A673 (cell line): ENCODE data around the gene IGFN1.

Source experiments
- EZH2 ChIP-seq: fragments of 200-600 bp; sonication (generic); IDR thresholded peaks from 2 replicates; pipeline ENCODE4 v1.6.1; 2017; ENCODE audit warnings: borderline replicate concordance, low read depth, mild to moderate bottlenecking, mixed read lengths, antibody characterized with exemption, low read length; ENCODE audit not compliant: poor library complexity, severe bottlenecking
- TF ChIP-seq, protein P1 (sequence below): fragments of 300-800, 200-600 bp; sonication (generic); conservative IDR thresholded peaks from 2 replicates; pipeline ENCODE4 v1.5.1; 2017; ENCODE audit warnings: low read depth, mild to moderate bottlenecking, antibody characterized with exemption, low read length, moderate library complexity, mixed read lengths

GRCh38 chr1:201142849-201143725 is 47.5 kb upstream of the IGFN1 start:
- TF ChIP-seq EZH2 = no peak
- TF ChIP-seq, protein P1, sequence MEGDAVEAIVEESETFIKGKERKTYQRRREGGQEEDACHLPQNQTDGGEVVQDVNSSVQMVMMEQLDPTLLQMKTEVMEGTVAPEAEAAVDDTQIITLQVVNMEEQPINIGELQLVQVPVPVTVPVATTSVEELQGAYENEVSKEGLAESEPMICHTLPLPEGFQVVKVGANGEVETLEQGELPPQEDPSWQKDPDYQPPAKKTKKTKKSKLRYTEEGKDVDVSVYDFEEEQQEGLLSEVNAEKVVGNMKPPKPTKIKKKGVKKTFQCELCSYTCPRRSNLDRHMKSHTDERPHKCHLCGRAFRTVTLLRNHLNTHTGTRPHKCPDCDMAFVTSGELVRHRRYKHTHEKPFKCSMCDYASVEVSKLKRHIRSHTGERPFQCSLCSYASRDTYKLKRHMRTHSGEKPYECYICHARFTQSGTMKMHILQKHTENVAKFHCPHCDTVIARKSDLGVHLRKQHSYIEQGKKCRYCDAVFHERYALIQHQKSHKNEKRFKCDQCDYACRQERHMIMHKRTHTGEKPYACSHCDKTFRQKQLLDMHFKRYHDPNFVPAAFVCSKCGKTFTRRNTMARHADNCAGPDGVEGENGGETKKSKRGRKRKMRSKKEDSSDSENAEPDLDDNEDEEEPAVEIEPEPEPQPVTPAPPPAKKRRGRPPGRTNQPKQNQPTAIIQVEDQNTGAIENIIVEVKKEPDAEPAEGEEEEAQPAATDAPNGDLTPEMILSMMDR = no peak
